AG08395 (cell line): ENCODE measurements around the gene RASSF4.

Experiments used
- DNase-seq: peaks from one replicate; pipeline ENCODE4 v3.0.0; 2012; ENCODE audit warnings: mixed read lengths, low spot score

The RASSF4 gene

GRCh38 chr10:44963772-44964633 lies 4.4 kb downstream of the RASSF4 start:
- DNase-seq = no peak

- DNase-seq = no peak
Measured at GRCh38 chr10:44965104-44965503, 5.5 kb downstream of the RASSF4 start.

GRCh38 chr10:44965651-44966097 lies 6.1 kb downstream of the RASSF4 start:
- DNase-seq = no peak

GRCh38 chr10:44966129-44966815 lies 6.7 kb downstream of the RASSF4 start:
- no peak for DNase-seq

GRCh38 chr10:44966816-44967509 lies 7.4 kb downstream of the RASSF4 start:
- no peak for DNase-seq

- DNase-seq = no peak
Measured at GRCh38 chr10:44967616-44968015, 8.0 kb downstream of the RASSF4 start.

GRCh38 chr10:44968091-44968490 lies 8.5 kb downstream of the RASSF4 start:
- peak; percentile 31 for DNase-seq

GRCh38 chr10:44968500-44969400 lies 9.1 kb downstream of the RASSF4 start:
- no peak for DNase-seq

GRCh38 chr10:44969854-44970253 lies 10.3 kb downstream of the RASSF4 start:
- no peak for DNase-seq

- no peak for DNase-seq
Measured at GRCh38 chr10:44970812-44971395, 11.3 kb downstream of the RASSF4 start.

GRCh38 chr10:44971434-44971833 lies 11.8 kb downstream of the RASSF4 start:
- DNase-seq = no peak

GRCh38 chr10:44971935-44972757 lies 12.5 kb downstream of the RASSF4 start:
- no peak for DNase-seq

GRCh38 chr10:44972874-44973306 lies 13.3 kb downstream of the RASSF4 start:
- DNase-seq = no peak

GRCh38 chr10:44973323-44974081 lies 13.9 kb downstream of the RASSF4 start:
- no peak for DNase-seq

GRCh38 chr10:44974082-44974627 lies 14.6 kb downstream of the RASSF4 start:
- no peak for DNase-seq

GRCh38 chr10:44974628-44975430 lies 15.2 kb downstream of the RASSF4 start:
- DNase-seq = peak; percentile 83

- no peak for DNase-seq
Measured at GRCh38 chr10:44975431-44976331, 16.1 kb downstream of the RASSF4 start.
